ENCODE results near the gene SLC38A6.

GRCh38 chr14:61080591-61081010, 99.6 kb downstream of the SLC38A6 start:
- TF ChIP-seq CTCF (IDR thresholded peaks at IDR 0.05) (no peak), POLR2A (IDR thresholded peaks at IDR 0.05) (no peak)

Data from heart left ventricle (tissue), 13 donors.